Testis (tissue), 2 donors: ENCODE results near the gene POLR2C.
"Not testable (repeated sequence)": the region's sequence is repeated elsewhere in the genome, so short reads cannot be mapped to it uniquely, and the experiment has no call there.

ENCODE experiments used
- POLR2A ChIP-seq: fragments of 450-650 bp; IDR thresholded peaks from one replicate; pipeline ENCODE4 v1.6.1; 2017; ENCODE audit warnings: antibody characterized with exemption, mild to moderate bottlenecking, moderate library complexity
- TF ChIP-seq, protein P1 (sequence below), 3 experiments: fragments of 450-650 bp in 2 of 3; fragments of 200-600 bp in 1 of 3; sonication (generic) in 1 of 3; IDR thresholded peaks; one replicate each; pipeline ENCODE4 v1.5.1; 2016 to 2019; ENCODE audit warnings: antibody characterized with exemption in 3 of 3, mild to moderate bottlenecking in 2 of 3, moderate library complexity in 1 of 3

- TF ChIP-seq, protein P1, sequence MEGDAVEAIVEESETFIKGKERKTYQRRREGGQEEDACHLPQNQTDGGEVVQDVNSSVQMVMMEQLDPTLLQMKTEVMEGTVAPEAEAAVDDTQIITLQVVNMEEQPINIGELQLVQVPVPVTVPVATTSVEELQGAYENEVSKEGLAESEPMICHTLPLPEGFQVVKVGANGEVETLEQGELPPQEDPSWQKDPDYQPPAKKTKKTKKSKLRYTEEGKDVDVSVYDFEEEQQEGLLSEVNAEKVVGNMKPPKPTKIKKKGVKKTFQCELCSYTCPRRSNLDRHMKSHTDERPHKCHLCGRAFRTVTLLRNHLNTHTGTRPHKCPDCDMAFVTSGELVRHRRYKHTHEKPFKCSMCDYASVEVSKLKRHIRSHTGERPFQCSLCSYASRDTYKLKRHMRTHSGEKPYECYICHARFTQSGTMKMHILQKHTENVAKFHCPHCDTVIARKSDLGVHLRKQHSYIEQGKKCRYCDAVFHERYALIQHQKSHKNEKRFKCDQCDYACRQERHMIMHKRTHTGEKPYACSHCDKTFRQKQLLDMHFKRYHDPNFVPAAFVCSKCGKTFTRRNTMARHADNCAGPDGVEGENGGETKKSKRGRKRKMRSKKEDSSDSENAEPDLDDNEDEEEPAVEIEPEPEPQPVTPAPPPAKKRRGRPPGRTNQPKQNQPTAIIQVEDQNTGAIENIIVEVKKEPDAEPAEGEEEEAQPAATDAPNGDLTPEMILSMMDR (IDR thresholded peaks at IDR 0.05): not testable (repeated sequence)
- TF ChIP-seq POLR2A: not testable (repeated sequence)
These were observed 22.5 kb upstream of the POLR2C start for GRCh38 chr16:57439947-57440346.
